WERI-Rb-1 (cell line): ENCODE data around the gene DBNDD2.
A peak's percentile ranks its signal among the peaks of the same experiment; 100 is the strongest.

Experiments
- DNase-seq: peaks from one replicate; pipeline ENCODE4 v3.0.0-alpha.2; 2020
- H3K27ac ChIP-seq: fragments of 250-450 bp; sonication (Bioruptor Pico); 2 replicates; pipeline ENCODE4 v1.5.1; 2020; ENCODE audit warnings: mild to moderate bottlenecking, moderate library complexity
- H3K27me3 ChIP-seq: fragments of 250-450 bp; sonication (Bioruptor Pico); 2 replicates; pipeline ENCODE4 v1.5.1; 2021; ENCODE audit warnings: mild to moderate bottlenecking, low read depth, moderate library complexity; ENCODE audit not compliant: insufficient read depth, severe bottlenecking
- H3K36me3 ChIP-seq: fragments of 250-450 bp; sonication (Bioruptor Pico); 2 replicates; pipeline ENCODE4 v1.5.1; 2020; ENCODE audit warnings: mild to moderate bottlenecking, moderate library complexity
- H3K4me3 ChIP-seq: 2 replicates; pipeline ENCODE4 v1.5.1; 2011; ENCODE audit warnings: low read depth, mild to moderate bottlenecking, control low read depth, low read length
- H3K9me3 ChIP-seq: fragments of 250-450 bp; sonication (Bioruptor Pico); 2 replicates; pipeline ENCODE4 v1.5.1; 2021; ENCODE audit warnings: mild to moderate bottlenecking, moderate library complexity; ENCODE audit not compliant: severe bottlenecking
- CTCF ChIP-seq: IDR thresholded peaks from 2 replicates; pipeline ENCODE4 v1.5.1; 2011; ENCODE audit warnings: low read depth, mild to moderate bottlenecking, control low read depth, inconsistent platforms, low read length

Gene DBNDD2

DNA sequence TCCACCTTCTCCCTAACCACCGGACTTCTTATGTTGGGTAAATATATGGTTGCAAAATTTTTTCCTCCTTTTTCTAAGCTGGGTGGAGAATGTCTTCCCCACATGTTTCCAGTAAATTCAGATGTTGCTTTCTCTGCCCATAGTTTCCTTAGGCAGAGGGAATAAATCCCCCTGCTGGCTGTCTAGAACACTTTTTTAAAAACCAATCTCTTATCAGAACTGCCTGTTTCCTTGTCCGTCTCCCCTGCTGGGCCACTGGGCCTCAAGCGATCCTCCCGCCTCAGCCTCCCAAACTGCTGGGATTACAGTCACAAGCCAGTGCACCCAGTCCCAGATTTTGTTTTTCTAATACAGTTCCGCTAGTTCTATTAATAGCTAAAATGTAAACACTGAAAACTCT, 51.5 kb downstream of the DBNDD2 start:
- Histone ChIP-seq H3K4me3 (no peak overlapping the region), H3K9me3 (no peaks in the 10 kb centered on the region), H3K27me3 (no peaks in the 10 kb centered on the region), H3K27ac (no peak overlapping the region), H3K36me3 (no peaks in the 10 kb centered on the region)
- DNase-seq: no peak
- TF ChIP-seq CTCF: 0 out of 2 replicates have a peak, but pooled peaks have one; percentile 4
